Lower leg skin (tissue), 3 donors: ENCODE measurements around the gene LPCAT3.

ENCODE experiments used
- POLR2A ChIP-seq, 2 donors: fragments of 450-650 bp; IDR thresholded peaks; one replicate each; pipeline ENCODE4 v1.6.1; 2016 to 2017; ENCODE audit warnings: antibody characterized with exemption in 2 of 2, mild to moderate bottlenecking in 1 of 2, moderate library complexity in 1 of 2
- TF ChIP-seq, protein P1 (sequence below), 3 donors: fragments of 450-650 bp; IDR thresholded peaks; one replicate each; pipeline ENCODE4 v1.5.1; 2016; ENCODE audit warnings: antibody characterized with exemption in 3 of 3, mild to moderate bottlenecking in 3 of 3, moderate library complexity in 2 of 3

DNA sequence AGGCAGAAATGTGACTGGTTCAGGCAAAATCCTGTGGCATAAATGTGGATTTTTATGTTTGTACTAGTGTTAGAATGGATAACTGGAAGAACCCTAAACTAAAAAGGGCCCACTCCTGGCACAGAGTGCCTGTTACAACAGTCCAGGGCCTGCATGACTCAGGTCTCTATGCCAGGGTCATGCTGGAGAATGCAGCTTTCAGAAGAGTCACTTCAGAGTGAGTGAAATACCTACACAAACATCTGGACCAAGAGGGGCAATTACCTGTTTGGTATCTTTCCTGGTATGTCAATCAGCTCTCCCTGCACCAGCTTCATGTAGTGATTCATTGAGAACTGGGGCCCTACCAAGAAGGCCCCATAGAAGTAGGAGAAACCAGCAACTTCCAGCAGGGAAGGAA is 37.5 kb downstream of the LPCAT3 start:
- TF ChIP-seq, protein P1, sequence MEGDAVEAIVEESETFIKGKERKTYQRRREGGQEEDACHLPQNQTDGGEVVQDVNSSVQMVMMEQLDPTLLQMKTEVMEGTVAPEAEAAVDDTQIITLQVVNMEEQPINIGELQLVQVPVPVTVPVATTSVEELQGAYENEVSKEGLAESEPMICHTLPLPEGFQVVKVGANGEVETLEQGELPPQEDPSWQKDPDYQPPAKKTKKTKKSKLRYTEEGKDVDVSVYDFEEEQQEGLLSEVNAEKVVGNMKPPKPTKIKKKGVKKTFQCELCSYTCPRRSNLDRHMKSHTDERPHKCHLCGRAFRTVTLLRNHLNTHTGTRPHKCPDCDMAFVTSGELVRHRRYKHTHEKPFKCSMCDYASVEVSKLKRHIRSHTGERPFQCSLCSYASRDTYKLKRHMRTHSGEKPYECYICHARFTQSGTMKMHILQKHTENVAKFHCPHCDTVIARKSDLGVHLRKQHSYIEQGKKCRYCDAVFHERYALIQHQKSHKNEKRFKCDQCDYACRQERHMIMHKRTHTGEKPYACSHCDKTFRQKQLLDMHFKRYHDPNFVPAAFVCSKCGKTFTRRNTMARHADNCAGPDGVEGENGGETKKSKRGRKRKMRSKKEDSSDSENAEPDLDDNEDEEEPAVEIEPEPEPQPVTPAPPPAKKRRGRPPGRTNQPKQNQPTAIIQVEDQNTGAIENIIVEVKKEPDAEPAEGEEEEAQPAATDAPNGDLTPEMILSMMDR (IDR thresholded peaks at IDR 0.05): no peak
- TF ChIP-seq POLR2A (IDR thresholded peaks at IDR 0.05): no peak
